H9 (cell line): Measurements from ENCODE around the gene DNALI1. TPM values are rescaled to one million over a fixed set of nuclear protein-coding genes. Genes with fewer than 3 reads are reported as not detected.
A peak's percentile ranks its signal among the peaks of the same experiment; 100 is the strongest.

Experiments
- DNase-seq: peaks from one replicate; pipeline ENCODE4 v3.0.0-alpha.2; 2017
- H2AFZ ChIP-seq: one replicate; pipeline ENCODE4 v1.6.1; 2013; ENCODE audit warnings: mild to moderate bottlenecking, low read length, control low read depth, moderate library complexity
- H2AK5ac ChIP-seq: 2 replicates; pipeline ENCODE4 v1.6.1; 2013; ENCODE audit warnings: low read length, control low read depth, mixed read lengths; ENCODE audit not compliant: insufficient read length
- H2BK120ac ChIP-seq: one replicate; pipeline ENCODE4 v1.6.1; 2013; ENCODE audit warnings: low read depth, mild to moderate bottlenecking, low read length, control low read depth, inconsistent platforms; ENCODE audit not compliant: poor library complexity, severe bottlenecking
- H2BK12ac ChIP-seq: 2 replicates; pipeline ENCODE4 v1.6.1; 2013; ENCODE audit warnings: low read length, control low read depth, mixed read lengths, low read depth; ENCODE audit not compliant: insufficient read length
- H2BK15ac ChIP-seq: 2 replicates; pipeline ENCODE4 v1.6.1; 2013; ENCODE audit warnings: low read depth, low read length, control low read depth
- H2BK20ac ChIP-seq: one replicate; pipeline ENCODE4 v1.6.1; 2013; ENCODE audit warnings: low read depth, mild to moderate bottlenecking, low read length, control low read depth, inconsistent platforms; ENCODE audit not compliant: poor library complexity, severe bottlenecking
- H2BK5ac ChIP-seq: 2 replicates; pipeline ENCODE4 v1.6.1; 2013; ENCODE audit warnings: low read length, control low read depth, mixed read lengths; ENCODE audit not compliant: insufficient read length
- H3K14ac ChIP-seq: 2 replicates; pipeline ENCODE4 v1.6.1; 2013; ENCODE audit warnings: low read length, control low read depth; ENCODE audit not compliant: insufficient read depth
- H3K18ac ChIP-seq: 2 replicates; pipeline ENCODE4 v1.6.1; 2013; ENCODE audit warnings: low read depth, mild to moderate bottlenecking, mixed read lengths, low read length, control low read depth; ENCODE audit not compliant: insufficient read length
- H3K23ac ChIP-seq: 2 replicates; pipeline ENCODE4 v1.6.1; 2013; ENCODE audit warnings: low read length, control low read depth, mixed read lengths, low read depth; ENCODE audit not compliant: insufficient read length
- H3K23me2 ChIP-seq: 2 replicates; pipeline ENCODE4 v1.6.1; 2013; ENCODE audit warnings: low read depth, mild to moderate bottlenecking, mixed read lengths, low read length, control low read depth; ENCODE audit not compliant: insufficient read length, poor library complexity, severe bottlenecking
- H3K27ac ChIP-seq: 2 replicates; pipeline ENCODE4 v1.5.1; 2013; ENCODE audit warnings: low read length, control low read depth, mixed read lengths, low read depth; ENCODE audit not compliant: insufficient read length
- H3K27me3 ChIP-seq: 2 replicates; pipeline ENCODE4 v1.6.1; 2013; ENCODE audit warnings: low read length, control low read depth, inconsistent platforms; ENCODE audit not compliant: insufficient read depth
- H3K4ac ChIP-seq: 2 replicates; pipeline ENCODE4 v1.6.1; 2013; ENCODE audit warnings: low read depth, mild to moderate bottlenecking, control low read depth, inconsistent platforms, low read length, moderate library complexity
- H3K4me1 ChIP-seq: 2 replicates; pipeline ENCODE4 v1.6.1; 2013; ENCODE audit warnings: low read length, control low read depth, inconsistent platforms; ENCODE audit not compliant: insufficient read depth
- H3K4me2 ChIP-seq: 2 replicates; pipeline ENCODE4 v1.6.1; 2013; ENCODE audit warnings: low read length, control low read depth, mixed read lengths; ENCODE audit not compliant: insufficient read length, insufficient read depth
- H3K56ac ChIP-seq: 2 replicates; pipeline ENCODE4 v1.6.1; 2013; ENCODE audit warnings: low read depth, mild to moderate bottlenecking, mixed read lengths, low read length, control low read depth; ENCODE audit not compliant: insufficient read length
- H3K79me1 ChIP-seq: 2 replicates; pipeline ENCODE4 v1.6.1; 2013; ENCODE audit warnings: low read depth, mild to moderate bottlenecking, moderate library complexity, low read length, control low read depth, inconsistent platforms; ENCODE audit not compliant: insufficient read depth, poor library complexity, severe bottlenecking
- H3K79me2 ChIP-seq: 2 replicates; pipeline ENCODE4 v1.6.1; 2013; ENCODE audit warnings: low read length, control low read depth, inconsistent platforms; ENCODE audit not compliant: insufficient read depth
- H3K9ac ChIP-seq: 2 replicates; pipeline ENCODE4 v1.6.1; 2013; ENCODE audit warnings: low read length, control low read depth, mixed read lengths; ENCODE audit not compliant: insufficient read length; ENCODE audit errors: extremely low read depth
- H3K9me3 ChIP-seq: one replicate; pipeline ENCODE4 v1.6.1; 2013; ENCODE audit warnings: low read depth, low read length, inconsistent platforms; ENCODE audit not compliant: control insufficient read depth
- H3T11ph ChIP-seq: one replicate; pipeline ENCODE4 v1.6.1; 2013; ENCODE audit warnings: mild to moderate bottlenecking, low read length, control low read depth, inconsistent platforms
- H4K20me1 ChIP-seq: one replicate; pipeline ENCODE4 v1.6.1; 2013; ENCODE audit not compliant: control insufficient read depth, insufficient read length, insufficient read depth
- H4K5ac ChIP-seq: 2 replicates; pipeline ENCODE4 v1.6.1; 2013; ENCODE audit warnings: low read depth, mild to moderate bottlenecking, mixed read lengths, low read length, control low read depth; ENCODE audit not compliant: insufficient read length
- H4K8ac ChIP-seq: replicated peaks from 2 replicates; pipeline ENCODE4 v1.6.1; 2013; ENCODE audit warnings: low read length, control low read depth, mixed read lengths, low read depth; ENCODE audit not compliant: insufficient read length
- H4K91ac ChIP-seq: 2 replicates; pipeline ENCODE4 v1.6.1; 2013; ENCODE audit warnings: low read depth, mild to moderate bottlenecking, moderate library complexity, mixed read lengths, low read length, control low read depth; ENCODE audit not compliant: insufficient read length
- H3K27ac Mint-ChIP-seq, 3 experiments: 2 replicates in 2 of 3; 3 replicates in 1 of 3; pipeline ENCODE4 v1.8.0; 2020 to 2021; ENCODE audit warnings: mixed read lengths in 3 of 3, mild to moderate bottlenecking in 1 of 3, moderate library complexity in 1 of 3
- H3K27me3 Mint-ChIP-seq: 2 replicates; pipeline ENCODE4 v1.8.0; 2021; ENCODE audit warnings: low read depth, mild to moderate bottlenecking, moderate library complexity, mixed read lengths
- H3K36me3 Mint-ChIP-seq, 3 experiments: 2 replicates in 2 of 3; 3 replicates in 1 of 3; pipeline ENCODE4 v1.8.0; 2020 to 2021; ENCODE audit warnings: low read depth in 3 of 3, mixed read lengths in 3 of 3; ENCODE audit not compliant: insufficient read depth in 1 of 3
- H3K4me1 Mint-ChIP-seq, 2 experiments: 2 replicates each; pipeline ENCODE4 v1.8.0; 2020; ENCODE audit warnings: mixed read lengths in 2 of 2
- H3K4me3 Mint-ChIP-seq, 2 experiments: 2 replicates in 1 of 2; 3 replicates in 1 of 2; pipeline ENCODE4 v1.8.0; 2020 to 2021; ENCODE audit warnings: mild to moderate bottlenecking in 2 of 2, mixed read lengths in 2 of 2, moderate library complexity in 1 of 2
- H3K9me3 Mint-ChIP-seq, 2 experiments: 2 replicates in 1 of 2; 3 replicates in 1 of 2; pipeline ENCODE4 v1.8.0; 2020; ENCODE audit warnings: mild to moderate bottlenecking in 2 of 2, mixed read lengths in 2 of 2, moderate library complexity in 1 of 2
- CTCF ChIP-seq: fragments of 200-600 bp; sonication (generic); conservative IDR thresholded peaks from 3 replicates; pipeline ENCODE4 v1.8.0; 2021; ENCODE audit warnings: antibody characterized with exemption, mild to moderate bottlenecking
- WGBS: extraction: QIAGEN DNeasy Blood & Tissue Kit; methylation state at CpG from one replicate; pipeline ENCODE4 v1.1.7; 2013; ENCODE audit warnings: missing lambda C conversion rate, low lambda C conversion rate, mixed read lengths; ENCODE audit not compliant: insufficient read length; ENCODE audit errors: extremely low coverage; 5-methylcytosine and 5-hydroxymethylcytosine counted together
- total RNA-seq: library from RNA; stranded (reverse); gene quantifications from 2 replicates; pipeline ENCODE4 v1.2.1, GENCODE V29; 2021

DNALI1 gene
- total RNA-seq, 1 experiment from 2014 or later = 18.0 TPM

GRCh38 chr1:37545019-37545418 lies 11.7 kb upstream of the DNALI1 start:
- no peak overlapping the region for H3K56ac ChIP-seq
- H3K27me3 ChIP-seq = no peaks in the 10 kb centered on the region
- Mint-ChIP-seq H3K9me3 (no peaks in the 10 kb centered on the region), H3K27me3 (no peaks in the 10 kb centered on the region), H3K36me3 (peaks cover 25 to 56% (median 55%) of the 10 kb centered on the region in 3 experiments; a peak in 6 of 7 replicates), H3K27ac (0 out of 7 replicates have a peak overlapping the region, but pooled peaks of 1 of the 3 experiments have one; percentile 57), H3K4me1 (no peaks in the 10 kb centered on the region), H3K4me3 (no peak overlapping the region)
- H4K20me1 ChIP-seq = no peaks in the 10 kb centered on the region
- H3K9me3 ChIP-seq = no peaks in the 10 kb centered on the region
- H4K5ac ChIP-seq = no peak overlapping the region
- no peak overlapping the region for H3K4me2 ChIP-seq
- no peak overlapping the region for H2BK15ac ChIP-seq
- no peak overlapping the region for H2BK12ac ChIP-seq
- no peak overlapping the region for H2AK5ac ChIP-seq
- no peak overlapping the region for H2BK5ac ChIP-seq
- no CpG with 5 or more reads among the region's 5 CpGs for WGBS
- no peak overlapping the region for H3K4ac ChIP-seq
- H3K79me2 ChIP-seq = no peaks in the 10 kb centered on the region
- H2BK20ac ChIP-seq = no peak overlapping the region
- H3K23ac ChIP-seq = no peak overlapping the region
- TF ChIP-seq CTCF = no peak
- no peak overlapping the region for H3K27ac ChIP-seq
- no peaks in the 10 kb centered on the region for H3K23me2 ChIP-seq
- H2AFZ ChIP-seq = no peak overlapping the region
- H4K8ac ChIP-seq = no peak overlapping the region
- no peak overlapping the region for H3T11ph ChIP-seq
- H3K4me1 ChIP-seq = no peaks in the 10 kb centered on the region
- no peak overlapping the region for H3K18ac ChIP-seq
- no peaks in the 10 kb centered on the region for H3K79me1 ChIP-seq
- H2BK120ac ChIP-seq = no peak overlapping the region
- no peak overlapping the region for H3K9ac ChIP-seq
- no peak for DNase-seq
- H4K91ac ChIP-seq = no peak overlapping the region
- no peak overlapping the region for H3K14ac ChIP-seq
